B cell (primary cell): Measurements from ENCODE around the gene ADGRV1. TPM values are rescaled to one million over a fixed set of nuclear protein-coding genes. Genes with fewer than 3 reads are reported as not detected.

Experiments
- ATAC-seq: fragments of 200-7000 bp; cut with Tn5 transposase; one replicate; pipeline ENCODE4 v1.10.0; 2021; ENCODE audit warnings: low read depth, mild to moderate bottlenecking, moderate number of reproducible peaks, moderate library complexity
- CTCF ChIA-PET: fragments of 350-600 bp; sonication (Branson Sonifier 250); formaldehyde crosslinking; loops from one replicate; lab custom pipeline; 2021; ENCODE audit warnings: antibody characterized with exemption, inconsistent platforms; lab: Charles Lee
- POLR2A ChIA-PET: fragments of 350-600 bp; sonication (Branson Sonifier 250); formaldehyde crosslinking; loops from one replicate; lab custom pipeline; 2021; ENCODE audit warnings: antibody characterized with exemption; lab: Charles Lee
- DNase-seq: peaks from one replicate; pipeline ENCODE4 v3.0.0; 2013
- H2AFZ ChIP-seq: 2 replicates; pipeline ENCODE4 v1.6.1; 2012; ENCODE audit warnings: mild to moderate bottlenecking, low read depth, low read length; ENCODE audit not compliant: insufficient read depth, poor library complexity, severe bottlenecking
- H3K27ac ChIP-seq, 2 donors: 1 replicate in 1 of 2; 2 replicates in 1 of 2; pipeline ENCODE4 v1.5.1; 2012 to 2013; ENCODE audit warnings: low read length in 2 of 2, mild to moderate bottlenecking in 2 of 2, moderate library complexity in 1 of 2
- H3K27me3 ChIP-seq, 4 experiments: fragments of 200-600 bp in 1 of 4; sonication (generic) in 1 of 4; replicated peaks in 1 of 4; 1 replicate in 2 of 4; 2 replicates in 2 of 4; pipeline versions ENCODE4 v1.6.1 to v1.7.0; 2013 to 2016; ENCODE audit warnings: low read length in 3 of 4, mild to moderate bottlenecking in 2 of 4, mixed read lengths in 1 of 4, moderate library complexity in 1 of 4; ENCODE audit not compliant: insufficient read depth in 4 of 4, control insufficient read depth in 3 of 4; ENCODE audit errors: control extremely low read depth in 1 of 4
- H3K36me3 ChIP-seq, 2 experiments: replicated peaks in 1 of 2; 1 replicate in 1 of 2; 2 replicates in 1 of 2; pipeline versions ENCODE4 v1.6.1 to v1.7.1; 2013; ENCODE audit warnings: low read length in 1 of 2; ENCODE audit not compliant: insufficient read depth in 2 of 2, control insufficient read depth in 1 of 2; ENCODE audit errors: control extremely low read depth in 1 of 2, extremely low read depth in 1 of 2
- H3K4me1 ChIP-seq, 2 donors: fragments of 200-600 bp in 1 of 2; sonication (generic) in 1 of 2; 1 replicate in 1 of 2; 2 replicates in 1 of 2; pipeline versions ENCODE4 v1.5.1 to v1.6.1; 2013 to 2017; ENCODE audit warnings: low read length in 2 of 2; ENCODE audit not compliant: control insufficient read depth in 2 of 2, insufficient read depth in 2 of 2
- H3K4me2 ChIP-seq: replicated peaks from 2 replicates; pipeline ENCODE3; 2012; ENCODE audit warnings: mild to moderate bottlenecking, low read depth, low read length; ENCODE audit not compliant: poor library complexity, severe bottlenecking
- H3K4me3 ChIP-seq, 5 experiments: fragments of 200-600 bp in 1 of 5; sonication (generic) in 1 of 5; 1 replicate in 3 of 5; 2 replicates in 2 of 5; pipeline versions ENCODE4 v1.5.1 to v1.7.0; 2011 to 2016; ENCODE audit warnings: low read length in 4 of 5, mild to moderate bottlenecking in 4 of 5, low read depth in 2 of 5, control low read depth in 1 of 5, moderate library complexity in 1 of 5; ENCODE audit not compliant: insufficient read depth in 1 of 5; ENCODE audit errors: control extremely low read depth in 1 of 5, extremely low read depth in 1 of 5
- H3K79me2 ChIP-seq: fragments of 200-600 bp; sonication (generic); one replicate; pipeline ENCODE4 v1.6.0; 2016; ENCODE audit warnings: low read length; ENCODE audit not compliant: control insufficient read depth, insufficient read depth
- H3K9ac ChIP-seq: fragments of 200-600 bp; sonication (generic); 2 replicates; pipeline ENCODE4 v1.6.1; 2017; ENCODE audit warnings: mild to moderate bottlenecking, low read length, moderate library complexity
- H3K9me3 ChIP-seq, 3 donors: one replicate each; pipeline versions ENCODE4 v1.6.1 to v1.7.1; 2013; ENCODE audit warnings: low read length in 2 of 3; ENCODE audit not compliant: control insufficient read depth in 2 of 3, insufficient read depth in 1 of 3; ENCODE audit errors: control extremely low read depth in 1 of 3
- H4K20me1 ChIP-seq: 2 replicates; pipeline ENCODE4 v1.6.0; 2012; ENCODE audit warnings: mild to moderate bottlenecking, low read length; ENCODE audit not compliant: insufficient read depth, control insufficient read depth, poor library complexity, severe bottlenecking
- H3K27ac Mint-ChIP-seq: one replicate; pipeline ENCODE4 v1.8.0; 2021; ENCODE audit warnings: mixed read lengths
- H3K27me3 Mint-ChIP-seq: one replicate; pipeline ENCODE4 v1.8.0; 2021; ENCODE audit warnings: mixed read lengths
- H3K4me1 Mint-ChIP-seq: one replicate; pipeline ENCODE4 v1.8.0; 2021; ENCODE audit warnings: mixed read lengths
- H3K4me3 Mint-ChIP-seq: one replicate; pipeline ENCODE4 v1.8.0; 2021; ENCODE audit warnings: mixed read lengths
- H3K9me3 Mint-ChIP-seq: one replicate; pipeline ENCODE4 v1.8.0; 2022; ENCODE audit warnings: mixed read lengths; ENCODE audit not compliant: insufficient read depth
- CTCF ChIP-seq: fragments of 200-600 bp; IDR thresholded peaks from one replicate; pipeline ENCODE4 v1.8.0; 2022; ENCODE audit warnings: antibody characterized with exemption, mild to moderate bottlenecking
- EZH2 ChIP-seq: IDR thresholded peaks from 2 replicates; pipeline ENCODE4 v1.6.1; 2012; ENCODE audit warnings: borderline replicate concordance, low read depth, mild to moderate bottlenecking, moderate library complexity, low read length; ENCODE audit not compliant: insufficient read depth, poor library complexity, severe bottlenecking
- WGBS: methylation state at CpG from one replicate; pipeline ENCODE4 v1.1.5; 2013; ENCODE audit warnings: missing lambda C conversion rate; ENCODE audit not compliant: insufficient coverage; 5-methylcytosine and 5-hydroxymethylcytosine counted together
- intact Hi-C: fragments of 100-400 bp; cut with micrococcal nuclease; formaldehyde crosslinking; loops from one replicate; pipeline ENCODE4 v1.10.0; 2022
- polyA plus RNA-seq: library from polyadenylated mRNA; depleted of rRNA; stranded (reverse); fragments of >200 nt; gene quantifications from 2 replicates; pipeline ENCODE4 v1.2.3, GENCODE V29; 2012
- total RNA-seq, 2 donors: library from RNA; stranded (reverse); fragments of 120-200 nt in 1 of 2; gene quantifications; 1 replicate in 1 of 2; 2 replicates in 1 of 2; pipeline versions ENCODE4 v1.2.3 to v1.2.4, GENCODE V29; 2013 to 2022

The ADGRV1 gene
- total and polyA plus RNA-seq, 2 donors (not counting 1 experiment from before 2014, with no cell fraction given) = 0.07 TPM; not detected in 1

GRCh38 chr5:90981177-90981576 lies 422.6 kb downstream of the ADGRV1 start:
- Mint-ChIP-seq H3K27me3 (no peaks in the 10 kb centered on the region), H3K27ac (no peak overlapping the region), H3K4me3 (no peak overlapping the region), H3K9me3 (no peaks in the 10 kb centered on the region), H3K4me1 (no peaks in the 10 kb centered on the region)
- Histone ChIP-seq H3K4me2 (no peak overlapping the region), H3K4me1 (no peaks in the 10 kb centered on the region), H3K79me2 (no peaks in the 10 kb centered on the region), H3K4me3 (no peak overlapping the region), H3K27me3 (no peaks in the 10 kb centered on the region), H3K9me3 (no peaks in the 10 kb centered on the region), H3K36me3 (no peaks in the 10 kb centered on the region), H3K9ac (no peak overlapping the region), H3K27ac (no peak overlapping the region), H4K20me1 (no peaks in the 10 kb centered on the region), H2AFZ (no peak overlapping the region)
- TF ChIP-seq CTCF (no peak), EZH2 (no peak)
- POLR2A ChIA-PET = no interaction called here
- ATAC-seq = no peak
- DNase-seq = no peak
- 100% methylated on average over 5 of the region's 5 CpGs for WGBS
- intact Hi-C loops = no loop called here
- CTCF ChIA-PET = no interaction called here

- no peak overlapping the region for H3K4me3 ChIP-seq
- H3K36me3 ChIP-seq = no peaks in the 10 kb centered on the region
- H3K27ac Mint-ChIP-seq = no peak overlapping the region
- no peak for ATAC-seq
- H3K27me3 ChIP-seq = no peaks in the 10 kb centered on the region
- H3K9ac ChIP-seq = no peak overlapping the region
- H3K9me3 ChIP-seq = no peaks in the 10 kb centered on the region
- no peak overlapping the region for H2AFZ ChIP-seq
- H3K4me1 ChIP-seq = no peaks in the 10 kb centered on the region
- WGBS = no CpG with 5 or more reads among the region's 1 CpG
- intact Hi-C loops = no loop called here
- H3K9me3 Mint-ChIP-seq = no peaks in the 10 kb centered on the region
- no peak overlapping the region for H3K4me3 Mint-ChIP-seq
- no peak overlapping the region for H3K27ac ChIP-seq
- H3K79me2 ChIP-seq = no peaks in the 10 kb centered on the region
- H3K27me3 Mint-ChIP-seq = no peaks in the 10 kb centered on the region
- no peaks in the 10 kb centered on the region for H4K20me1 ChIP-seq
- TF ChIP-seq EZH2 (no peak), CTCF (no peak)
- DNase-seq = no peak
- no peaks in the 10 kb centered on the region for H3K4me1 Mint-ChIP-seq
- CTCF ChIA-PET = no interaction called here
- POLR2A ChIA-PET = no interaction called here
- no peak overlapping the region for H3K4me2 ChIP-seq
Observed at GRCh38 chr5:90981821-90982220, 423.2 kb downstream of the ADGRV1 start.
